Germinal center (tissue), 1 donor: ENCODE measurements around the gene RHOU.
"Not testable (repeated sequence)": the region's sequence is repeated elsewhere in the genome, so short reads cannot be mapped to it uniquely, and the experiment has no call there.

Experiments used
- DNase-seq: peaks from one replicate; pipeline ENCODE4 v3.0.0; 2012; ENCODE audit warnings: mixed read lengths, low spot score

The RHOU gene

GRCh38 chr1:228760979-228761378 lies 25.7 kb downstream of the RHOU start:
- no peak for DNase-seq

GRCh38 chr1:228763561-228763960 lies 28.3 kb downstream of the RHOU start:
- DNase-seq: no peak

DNA sequence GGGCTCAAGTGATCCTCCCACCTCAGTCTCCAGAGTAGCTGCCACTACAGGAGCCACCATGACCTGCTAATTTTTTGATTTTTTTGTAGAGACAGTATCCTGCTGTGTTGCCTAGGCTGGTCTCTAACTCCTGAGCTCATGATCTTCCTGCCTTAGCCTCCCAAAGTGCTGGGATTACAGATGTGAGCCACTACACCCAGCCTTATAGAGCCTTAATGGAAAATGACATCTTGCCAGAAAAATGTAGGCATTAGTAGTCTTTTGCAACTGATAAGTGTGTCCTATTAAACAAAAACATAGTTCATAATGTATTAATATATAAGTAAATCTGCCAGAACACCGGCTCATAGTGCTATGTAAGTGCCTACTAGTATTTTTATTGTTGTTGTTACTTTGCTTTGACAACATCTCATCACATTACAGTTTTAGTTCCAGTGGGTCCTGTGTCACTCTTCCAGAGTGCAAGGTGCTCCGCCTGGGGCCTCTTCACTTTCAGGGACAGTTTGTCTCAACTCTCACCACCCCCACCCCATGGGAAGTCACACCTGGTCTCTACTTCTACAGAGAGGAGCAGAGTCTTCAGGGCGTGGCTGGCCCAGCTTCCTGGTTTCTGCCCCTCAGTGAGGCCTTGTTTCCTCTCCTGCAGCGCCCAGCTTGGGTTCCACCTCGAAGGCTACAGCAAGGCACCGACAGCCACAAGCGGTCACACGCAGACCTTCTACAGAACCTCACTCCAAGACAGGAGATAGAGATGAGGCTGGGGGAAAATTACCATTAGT lies 30.1 kb downstream of the RHOU start:
- no peak for DNase-seq

- DNase-seq: no peak
These were observed 31.5 kb downstream of the RHOU start for GRCh38 chr1:228766788-228767187.

DNA sequence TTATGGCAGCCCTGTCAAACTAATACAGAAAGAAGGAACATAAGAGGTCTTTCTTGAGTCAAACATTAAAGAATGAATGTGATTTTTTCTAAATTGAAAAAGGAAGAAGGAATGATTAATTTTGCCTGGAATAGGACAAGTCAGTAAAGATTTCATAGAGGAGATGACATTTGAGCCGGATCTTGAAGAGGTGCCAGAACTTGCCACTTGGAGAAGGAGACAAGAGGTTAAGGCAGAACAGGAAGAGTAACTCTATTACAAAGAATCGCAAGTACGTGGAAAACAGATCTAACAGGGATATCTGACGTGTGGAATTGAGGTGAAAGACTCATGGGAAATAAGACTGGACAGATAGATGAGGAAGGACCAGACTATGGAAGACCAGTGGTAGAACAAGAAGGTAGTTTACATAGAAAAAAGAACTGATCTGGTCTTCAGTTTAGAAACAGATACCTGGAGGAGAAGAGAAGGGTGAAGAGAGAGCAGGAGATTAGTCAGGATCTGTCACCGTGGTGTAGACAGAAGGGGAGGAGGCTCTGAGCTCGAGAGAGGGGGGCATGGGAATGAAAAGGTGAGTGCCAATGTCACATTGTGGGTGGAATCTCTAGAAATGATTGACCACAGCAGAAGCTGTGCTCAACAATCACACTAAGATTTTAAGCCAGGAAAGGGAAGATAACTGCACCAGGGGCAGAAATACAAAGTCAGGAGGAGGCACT lies 32.5 kb downstream of the RHOU start:
- no peak for DNase-seq

- DNase-seq: no peak
These were observed 33.2 kb downstream of the RHOU start for GRCh38 chr1:228768355-228769000.

GRCh38 chr1:228770779-228771223 lies 35.5 kb downstream of the RHOU start:
- no peak for DNase-seq

- no peak for DNase-seq
These were observed 37.4 kb downstream of the RHOU start for GRCh38 chr1:228772516-228773212.

DNA sequence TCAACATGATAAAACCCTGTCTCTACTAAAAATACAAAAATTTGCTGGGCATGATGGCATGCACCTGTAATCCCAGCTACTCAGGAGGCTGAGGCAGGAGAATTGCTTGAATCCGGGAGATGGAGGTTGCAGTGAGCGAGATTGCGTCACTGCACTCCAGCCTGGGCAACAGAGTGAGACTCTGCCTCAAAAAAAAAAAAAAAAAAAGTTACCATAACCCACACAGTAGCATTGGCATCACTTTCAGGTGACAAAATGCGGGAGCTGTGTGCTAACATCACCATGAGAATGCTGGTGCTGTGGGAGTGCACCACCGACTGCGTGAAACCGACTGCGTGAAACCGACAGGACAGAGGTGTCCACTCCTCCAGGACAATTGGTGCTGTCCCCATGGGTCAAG lies 40.7 kb downstream of the RHOU start:
- DNase-seq: not testable (repeated sequence)

- DNase-seq: no peak
These were observed 41.2 kb downstream of the RHOU start for GRCh38 chr1:228776449-228776848.

GRCh38 chr1:228777236-228777635 lies 42.0 kb downstream of the RHOU start:
- DNase-seq: no peak

DNA sequence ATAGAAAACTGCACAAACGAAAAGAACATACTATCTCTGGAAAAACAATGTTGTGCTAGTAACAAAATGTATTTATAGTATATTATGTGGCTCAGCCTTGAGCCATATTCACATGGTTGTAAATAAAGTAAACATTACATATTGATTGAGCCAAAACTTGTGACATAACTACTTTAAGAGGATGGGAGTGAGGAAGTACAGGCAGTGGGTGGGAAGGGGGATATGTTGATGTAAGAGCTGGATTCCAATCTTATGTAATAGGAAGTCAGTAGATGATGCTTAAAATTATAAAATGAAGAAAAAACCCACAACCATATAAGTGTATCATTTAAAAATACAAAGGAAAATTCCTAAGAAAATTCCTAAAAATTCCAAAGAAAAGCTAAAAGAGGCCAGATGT lies 42.7 kb downstream of the RHOU start:
- DNase-seq: no peak

GRCh38 chr1:228778466-228778865 lies 43.2 kb downstream of the RHOU start:
- no peak for DNase-seq

DNA sequence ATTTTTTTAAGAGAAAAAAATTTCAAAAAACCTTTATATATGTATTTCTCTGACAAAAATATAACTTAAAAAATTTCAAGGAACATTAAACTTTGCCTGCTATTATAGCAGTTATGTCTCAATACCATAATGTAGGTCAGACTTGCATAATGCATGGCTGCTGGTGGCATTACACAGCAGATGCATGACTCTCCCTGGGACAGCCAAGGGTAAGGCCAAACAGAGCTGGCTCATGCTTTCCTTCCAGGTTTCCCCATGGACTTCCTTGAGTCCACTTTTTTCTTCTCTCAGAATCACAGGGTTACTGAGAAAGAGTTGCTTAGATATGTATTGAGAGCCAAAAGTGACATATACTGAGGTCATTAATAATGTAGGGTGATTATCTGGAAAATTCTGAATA lies 43.7 kb downstream of the RHOU start:
- DNase-seq: no peak

DNA sequence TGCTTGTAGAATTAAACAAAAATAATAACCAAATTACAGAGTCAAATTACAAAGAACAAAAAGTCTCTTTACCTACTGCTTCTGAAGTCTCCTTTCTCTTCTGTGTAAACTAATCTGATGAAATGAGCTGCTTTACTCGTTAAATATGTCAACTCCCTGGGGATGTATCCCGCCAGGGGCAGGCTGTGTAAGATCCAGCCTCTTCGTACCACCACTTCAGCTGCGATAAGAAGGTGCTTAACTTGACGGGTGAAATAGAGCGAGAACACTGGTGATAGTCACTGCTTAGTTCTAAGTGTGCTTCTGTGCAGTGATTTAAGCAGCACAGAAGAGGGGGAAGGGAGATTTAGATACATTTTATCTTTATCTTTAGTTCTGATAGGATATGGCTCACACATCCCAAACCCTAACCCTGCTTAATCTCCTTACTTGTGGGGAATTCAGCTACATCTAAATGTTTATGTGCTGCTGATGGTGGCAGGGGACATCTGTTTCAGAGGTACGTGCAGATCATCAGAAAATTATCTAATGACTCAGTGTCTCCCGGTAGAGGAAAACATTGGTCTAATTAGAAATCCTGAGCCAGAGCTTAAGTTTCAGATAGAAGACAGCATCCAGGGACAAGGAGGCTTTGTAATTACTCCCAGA lies 46.0 kb downstream of the RHOU start:
- no peak for DNase-seq

DNA sequence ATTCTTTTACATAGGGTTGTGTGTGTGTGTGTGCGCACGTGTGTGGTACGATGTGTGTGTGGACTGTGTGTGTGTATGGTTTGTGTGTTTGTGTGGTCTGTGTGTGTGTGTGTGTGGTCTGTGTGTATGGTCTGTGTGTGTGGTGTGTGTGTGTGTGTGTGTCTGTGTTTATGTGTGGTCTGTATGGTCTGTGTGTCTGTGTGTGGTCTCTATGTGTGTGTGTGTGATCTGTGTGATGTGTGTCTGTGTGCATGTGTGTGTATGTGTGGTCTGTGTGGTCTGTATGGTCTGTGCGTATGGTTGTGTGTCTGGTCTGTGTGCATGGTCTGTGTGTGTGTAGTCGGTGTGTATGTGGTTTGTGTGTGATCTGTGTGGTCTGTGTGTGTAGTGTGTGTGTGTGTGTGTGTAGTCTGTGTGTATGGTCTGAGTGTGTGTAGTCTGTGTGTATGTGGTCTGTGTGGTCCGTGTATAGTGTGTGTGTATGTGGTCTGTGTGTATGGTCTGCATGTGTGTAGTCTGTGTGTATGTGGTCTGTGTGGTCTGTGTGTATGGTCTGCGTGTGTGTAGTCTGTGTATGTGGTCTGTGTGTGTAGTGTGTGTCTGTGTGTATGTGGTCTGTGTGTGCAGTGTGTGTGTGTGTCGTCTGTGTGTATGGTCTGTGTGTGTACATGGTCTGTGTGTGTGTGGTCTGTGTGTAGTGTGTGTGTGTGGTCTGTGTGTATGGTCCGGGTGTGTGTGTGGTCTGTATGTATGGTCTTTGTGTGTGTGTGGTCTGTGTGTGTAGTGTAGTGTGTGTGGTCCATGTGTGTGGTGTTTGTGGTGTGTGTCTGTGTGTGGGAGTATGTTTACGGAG lies 46.8 kb downstream of the RHOU start:
- DNase-seq: no peak

DNA sequence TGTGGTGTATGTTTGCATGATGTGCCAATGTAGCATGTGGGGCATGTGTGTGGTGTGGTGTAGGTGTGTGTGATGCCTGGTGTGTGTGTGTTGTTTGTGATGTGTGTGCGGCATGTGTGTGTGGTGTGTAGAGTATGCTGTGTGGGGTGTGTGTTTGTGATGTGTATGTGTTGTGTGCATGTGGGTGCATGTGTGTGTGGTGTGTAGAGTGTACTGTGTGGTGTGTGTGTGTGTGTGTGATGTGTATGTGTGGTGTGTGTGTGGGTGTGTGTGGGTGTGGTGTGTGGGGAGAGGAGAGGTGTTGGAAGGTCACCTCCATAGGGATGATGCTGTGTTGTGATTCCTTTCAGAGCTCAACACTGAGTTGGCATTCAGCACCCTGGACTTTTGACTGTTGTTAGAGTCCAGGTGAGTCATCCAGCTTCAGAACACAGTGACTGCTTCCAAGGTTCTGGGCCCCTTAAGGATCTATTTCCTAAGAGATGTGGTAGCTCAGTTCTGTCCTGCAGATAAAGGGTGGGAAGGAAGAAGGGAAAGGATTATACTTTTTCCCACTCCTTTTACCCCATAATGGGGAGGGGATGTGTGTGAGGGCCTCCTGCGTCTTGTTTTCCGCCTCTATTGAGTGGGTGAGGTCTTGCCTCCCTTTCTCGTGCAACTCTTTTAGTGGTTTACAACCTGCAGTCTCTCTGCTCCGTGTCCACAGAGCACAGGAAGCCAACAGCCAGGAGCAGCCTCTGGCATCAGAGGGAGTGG lies 47.6 kb downstream of the RHOU start:
- DNase-seq: no peak

- no peak for DNase-seq
These were observed 48.2 kb downstream of the RHOU start for GRCh38 chr1:228783418-228784040.

- no peak for DNase-seq
These were observed 48.9 kb downstream of the RHOU start for GRCh38 chr1:228784181-228784580.
